ENCODE data around the gene FBXO5.

GRCh38 chr6:152943260-152943897 lies 39.5 kb downstream of the FBXO5 start:
- TF ChIP-seq EZH2 (IDR thresholded peaks at IDR 0.05; ENCODE audit: insufficient read depth, poor library complexity, severe bottlenecking) (no peak), EZH2phosphoT487 (IDR thresholded peaks at IDR 0.05; ENCODE audit: insufficient read depth, low read depth) (no peak)

All from GM23248 (cell line).